ENCODE results near the gene ABCA7. TPM values are rescaled to one million over a fixed set of nuclear protein-coding genes. Genes with fewer than 3 reads are reported as not detected.

ABCA7 gene
- total RNA-seq, 2 donors from 2014 or later, result 34.3 to 37.1 TPM

- Mint-ChIP-seq H3K4me3 (no peak overlapping the region), H3K9me3 (no peaks in the 10 kb centered on the region), H3K27me3 (ENCODE audit: low read depth) (no peaks in the 10 kb centered on the region), H3K27ac (no peak overlapping the region), H3K36me3 (ENCODE audit: insufficient read depth in 2 of 2) (peaks cover 5 to 9% of the 10 kb centered on the region in 2 donors), H3K4me1 (ENCODE audit: low read depth) (peaks cover 28% of the 10 kb centered on the region)
- DNase-seq (no peak), ATAC-seq (replicated peaks in 1 of 2) (no peak)
These were observed 24.2 kb downstream of the ABCA7 start for GRCh38 chr19:1063909-1064660.

GRCh38 chr19:1064661-1065605 is 25.0 kb downstream of the ABCA7 start:
- no peaks in the 10 kb centered on the region for H3K27me3 Mint-ChIP-seq (ENCODE audit: low read depth)
- peaks cover 37% of the 10 kb centered on the region for H3K4me1 Mint-ChIP-seq (ENCODE audit: low read depth)
- H3K36me3 Mint-ChIP-seq (ENCODE audit: insufficient read depth in 2 of 2), result peaks cover 9% of the 10 kb centered on the region in 2 donors
- H3K4me3 Mint-ChIP-seq, result peak overlapping the region; percentile 13 to 78
- H3K27ac Mint-ChIP-seq, result no peak overlapping the region
- DNase-seq (peak; percentile 79 to 82), ATAC-seq (replicated peaks in 1 of 2) (peak; percentile 33 to 38)
- no peaks in the 10 kb centered on the region for H3K9me3 Mint-ChIP-seq

GRCh38 chr19:1065606-1066109 is 25.8 kb downstream of the ABCA7 start:
- DNase-seq, result no peak
- no peaks in the 10 kb centered on the region for H3K9me3 Mint-ChIP-seq
- no peak for ATAC-seq (replicated peaks in 1 of 2)
- peak overlapping the region; percentile 25 to 78 for H3K4me3 Mint-ChIP-seq
- peaks cover 9 to 12% of the 10 kb centered on the region in 2 donors for H3K36me3 Mint-ChIP-seq (ENCODE audit: insufficient read depth in 2 of 2)
- peaks cover 39% of the 10 kb centered on the region for H3K4me1 Mint-ChIP-seq (ENCODE audit: low read depth)
- H3K27ac Mint-ChIP-seq, result no peak overlapping the region
- H3K27me3 Mint-ChIP-seq (ENCODE audit: low read depth), result no peaks in the 10 kb centered on the region

- no peaks in the 10 kb centered on the region for H3K27me3 Mint-ChIP-seq (ENCODE audit: low read depth)
- no peaks in the 10 kb centered on the region for H3K9me3 Mint-ChIP-seq
- H3K36me3 Mint-ChIP-seq (ENCODE audit: insufficient read depth in 2 of 2), result peaks cover 9 to 12% of the 10 kb centered on the region in 2 donors
- peaks cover 39% of the 10 kb centered on the region for H3K4me1 Mint-ChIP-seq (ENCODE audit: low read depth)
- peak overlapping the region; percentile 72 to 78 for H3K4me3 Mint-ChIP-seq
- H3K27ac Mint-ChIP-seq, result no peak overlapping the region
- DNase-seq (no peak), ATAC-seq (replicated peaks in 1 of 2) (no peak)
These were observed 26.4 kb downstream of the ABCA7 start for GRCh38 chr19:1066251-1066747.

- Mint-ChIP-seq H3K27ac (peak within 1 kb of the TSS; percentile 50), H3K4me3 (peak within 1 kb of the TSS; percentile 93 to 97), H3K36me3 (ENCODE audit: insufficient read depth in 2 of 2) (peaks cover 12 to 15% of the 10 kb centered on the region in 2 donors), H3K27me3 (ENCODE audit: low read depth) (no peaks in the 10 kb centered on the region), H3K4me1 (ENCODE audit: low read depth) (peaks cover 42% of the 10 kb centered on the region), H3K9me3 (no peaks in the 10 kb centered on the region)
- ATAC-seq (replicated peaks in 1 of 2), result peak; percentile 63 to 69
- DNase-seq, result peak; percentile 86 to 88
These were observed 26.9 kb downstream of the ABCA7 start, which contains the start of gene ARHGAP45 for GRCh38 chr19:1066748-1067340. Gene ARHGAP45, plus strand, starts transcription at chr19:1067167. Its CDS starts 239 bp downstream, at chr19:1067406.

- peaks cover 13 to 21% of the 10 kb centered on the region in 2 donors for H3K36me3 Mint-ChIP-seq (ENCODE audit: insufficient read depth in 2 of 2)
- DNase-seq (peak; percentile 78 to 80), ATAC-seq (replicated peaks in 1 of 2) (peak; percentile 52 to 61)
- H3K27me3 Mint-ChIP-seq (ENCODE audit: low read depth), result no peaks in the 10 kb centered on the region
- peak overlapping the region; percentile 50 for H3K27ac Mint-ChIP-seq
- H3K4me3 Mint-ChIP-seq, result peak overlapping the region; percentile 93 to 97
- H3K4me1 Mint-ChIP-seq (ENCODE audit: low read depth), result peaks cover 49% of the 10 kb centered on the region
- no peaks in the 10 kb centered on the region for H3K9me3 Mint-ChIP-seq
These were observed 27.5 kb downstream of the ABCA7 start for GRCh38 chr19:1067341-1067957.

GRCh38 chr19:1068009-1069001 is 28.4 kb downstream of the ABCA7 start:
- Mint-ChIP-seq H3K9me3 (no peaks in the 10 kb centered on the region), H3K27ac (peak overlapping the region; percentile 92), H3K4me3 (peak overlapping the region; percentile 93 to 97), H3K36me3 (ENCODE audit: insufficient read depth in 2 of 2) (peaks cover 13 to 26% of the 10 kb centered on the region in 2 donors), H3K27me3 (ENCODE audit: low read depth) (no peaks in the 10 kb centered on the region), H3K4me1 (ENCODE audit: low read depth) (peaks cover 57% of the 10 kb centered on the region)
- ATAC-seq (replicated peaks in 1 of 2) (peak; percentile 4 to 16), DNase-seq (peak; percentile 65 to 71)

- ATAC-seq (replicated peaks in 1 of 2) (peak; percentile 4 to 27), DNase-seq (peak; percentile 61)
- Mint-ChIP-seq H3K27ac (peak overlapping the region; percentile 92), H3K27me3 (ENCODE audit: low read depth) (no peaks in the 10 kb centered on the region), H3K36me3 (ENCODE audit: insufficient read depth in 2 of 2) (peaks cover 13 to 26% of the 10 kb centered on the region in 2 donors), H3K4me1 (ENCODE audit: low read depth) (peaks cover 62% of the 10 kb centered on the region), H3K4me3 (peak overlapping the region; percentile 93 to 97), H3K9me3 (no peaks in the 10 kb centered on the region)
These were observed 29.3 kb downstream of the ABCA7 start for GRCh38 chr19:1069009-1069779.

- DNase-seq (no peak), ATAC-seq (replicated peaks in 1 of 2) (no peak)
- peak overlapping the region; percentile 16 to 97 for H3K4me3 Mint-ChIP-seq
- no peak overlapping the region for H3K27ac Mint-ChIP-seq
- H3K36me3 Mint-ChIP-seq (ENCODE audit: insufficient read depth in 2 of 2), result peaks cover 14 to 28% of the 10 kb centered on the region in 2 donors
- no peaks in the 10 kb centered on the region for H3K27me3 Mint-ChIP-seq (ENCODE audit: low read depth)
- H3K9me3 Mint-ChIP-seq, result no peaks in the 10 kb centered on the region
- H3K4me1 Mint-ChIP-seq (ENCODE audit: low read depth), result peaks cover 57% of the 10 kb centered on the region
These were observed 30.6 kb downstream of the ABCA7 start for GRCh38 chr19:1070576-1070930.

- Mint-ChIP-seq H3K4me1 (ENCODE audit: low read depth) (peaks cover 57% of the 10 kb centered on the region), H3K27ac (no peak overlapping the region), H3K27me3 (ENCODE audit: low read depth) (no peaks in the 10 kb centered on the region), H3K9me3 (no peaks in the 10 kb centered on the region), H3K4me3 (peak overlapping the region; percentile 80 to 97), H3K36me3 (ENCODE audit: insufficient read depth in 2 of 2) (peaks cover 20 to 34% of the 10 kb centered on the region in 2 donors)
- ATAC-seq (replicated peaks in 1 of 2), result no peak
- DNase-seq, result no peak
These were observed 31.3 kb downstream of the ABCA7 start for GRCh38 chr19:1070931-1071791.

Measured in activated T-cell treated with anti-CD3 and anti-CD28 coated beads, Interleukin-2, amount 50 U/mL, for 72 hours (primary cell).